Spleen (tissue), 7 donors: ENCODE measurements around the gene RALGDS.

Experiments used
- CTCF ChIP-seq, 11 experiments: fragments of 200-600 bp in 7 of 11; fragments of 450-650 bp in 4 of 11; sonication (generic) in 4 of 11; IDR thresholded peaks in 8 of 11; conservative IDR thresholded peaks in 3 of 11; 1 replicate in 7 of 11; 2 replicates in 4 of 11; pipeline versions ENCODE4 v1.4.0 to v1.8.0; 2016 to 2021; ENCODE audit warnings: antibody characterized with exemption in 11 of 11, inconsistent platforms in 4 of 11, mild to moderate bottlenecking in 1 of 11
- POLR2A ChIP-seq, 3 donors: fragments of 450-650 bp; IDR thresholded peaks; one replicate each; pipeline ENCODE4 v1.5.1; 2017; ENCODE audit warnings: antibody characterized with exemption in 3 of 3, mild to moderate bottlenecking in 1 of 3
- POLR2AphosphoS5 ChIP-seq, 3 donors: sonication (generic); formaldehyde crosslinking; IDR thresholded peaks; one replicate each; pipeline ENCODE4 v1.5.1; 2017; ENCODE audit warnings: antibody characterized with exemption in 3 of 3
- donor health status: DM: no; HTN: no; CAD: no; lungs with moderate emphysema.
- donor health status: DM: no; HTN: no; CAD: no.
- donor health status: DM: no; HTN: no; CAD: no.

DNA sequence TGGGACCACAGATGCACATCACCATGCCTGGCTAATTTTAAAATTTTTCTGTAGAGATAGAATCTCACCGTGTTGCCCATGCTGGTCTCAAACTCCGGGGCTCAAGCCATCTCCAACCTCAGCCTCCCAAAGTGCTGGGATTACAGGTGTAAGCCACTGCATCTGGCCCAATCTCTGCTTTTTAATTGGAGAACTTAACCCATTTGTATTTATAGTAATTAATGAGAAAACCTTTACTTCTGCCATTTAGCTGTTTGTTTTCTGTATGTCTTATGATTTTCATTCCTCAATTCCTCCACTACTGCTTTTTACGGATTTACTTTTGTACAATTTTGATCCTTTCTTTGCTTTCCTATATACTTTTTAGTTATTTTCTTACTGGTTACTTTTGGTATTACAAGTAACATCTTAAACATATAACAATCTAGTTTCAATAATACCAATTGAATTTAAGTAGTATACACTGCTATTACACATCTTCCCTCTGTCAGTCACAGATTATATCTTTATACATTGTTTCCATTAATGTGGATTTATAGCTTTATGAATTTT, 26.1 kb downstream of the RALGDS start:
- TF ChIP-seq CTCF (IDR thresholded peaks at IDR 0.05 in 8 of 11, conservative IDR thresholded peaks at IDR 0.05 in 3 of 11) (no peak), POLR2A (IDR thresholded peaks at IDR 0.05) (no peak), POLR2AphosphoS5 (IDR thresholded peaks at IDR 0.05) (no peak)
